Measurements from ENCODE around the gene OCSTAMP. TPM values are rescaled to one million over a fixed set of nuclear protein-coding genes. Genes with fewer than 3 reads are reported as not detected.

Gene OCSTAMP
- total RNA-seq, 1 experiment from 2014 or later: not detected

GRCh38 chr20:46570956-46571355 lies 20.5 kb upstream of the OCSTAMP start:
- H4K20me1 ChIP-seq (ENCODE audit: insufficient read depth, low read depth, low read length): no peaks in the 10 kb centered on the region
- H3K9me2 ChIP-seq (replicated peaks; ENCODE audit: insufficient read depth, low read length): no peaks in the 10 kb centered on the region
- no peaks in the 10 kb centered on the region for H3K36me3 ChIP-seq (ENCODE audit: insufficient read depth, low read length)
- H3K27me3 ChIP-seq (ENCODE audit: low read length): no peaks in the 10 kb centered on the region
- no peak for DNase-seq
- no peak overlapping the region for H3K4me3 ChIP-seq (ENCODE audit: low read length)
- no peaks in the 10 kb centered on the region for H3K9me3 ChIP-seq (ENCODE audit: low read length)
- no peaks in the 10 kb centered on the region for H3K79me2 ChIP-seq (ENCODE audit: low read length)
- H3K27ac ChIP-seq (ENCODE audit: low read length): no peak overlapping the region
- H3K4me2 ChIP-seq (ENCODE audit: low read depth, low read length, poor library complexity, severe bottlenecking): no peak overlapping the region
- H3K9ac ChIP-seq (ENCODE audit: low read length): no peak overlapping the region
- H3K4me1 ChIP-seq (ENCODE audit: low read length): no peaks in the 10 kb centered on the region
- no peak overlapping the region for H2AFZ ChIP-seq (ENCODE audit: low read length)

GRCh38 chr20:46569961-46570360 lies 19.5 kb upstream of the OCSTAMP start:
- Histone ChIP-seq H3K4me3 (ENCODE audit: low read length) (no peak overlapping the region), H3K9me3 (ENCODE audit: low read length) (no peaks in the 10 kb centered on the region), H3K4me1 (ENCODE audit: low read length) (no peaks in the 10 kb centered on the region), H3K27ac (ENCODE audit: low read length) (no peak overlapping the region), H4K20me1 (ENCODE audit: insufficient read depth, low read depth, low read length) (no peaks in the 10 kb centered on the region), H3K4me2 (ENCODE audit: low read depth, low read length, poor library complexity, severe bottlenecking) (no peak overlapping the region), H3K27me3 (ENCODE audit: low read length) (no peaks in the 10 kb centered on the region), H2AFZ (ENCODE audit: low read length) (no peak overlapping the region), H3K36me3 (ENCODE audit: insufficient read depth, low read length) (no peaks in the 10 kb centered on the region), H3K79me2 (ENCODE audit: low read length) (no peaks in the 10 kb centered on the region), H3K9me2 (replicated peaks; ENCODE audit: insufficient read depth, low read length) (no peaks in the 10 kb centered on the region), H3K9ac (ENCODE audit: low read length) (no peak overlapping the region)
- DNase-seq: no peak

GRCh38 chr20:46568570-46569129 lies 18.2 kb upstream of the OCSTAMP start:
- no peak for DNase-seq
- Histone ChIP-seq H3K9me3 (ENCODE audit: low read length) (no peaks in the 10 kb centered on the region), H2AFZ (ENCODE audit: low read length) (no peak overlapping the region), H3K9ac (ENCODE audit: low read length) (no peak overlapping the region), H3K4me2 (ENCODE audit: low read depth, low read length, poor library complexity, severe bottlenecking) (no peak overlapping the region), H3K36me3 (ENCODE audit: insufficient read depth, low read length) (no peaks in the 10 kb centered on the region), H4K20me1 (ENCODE audit: insufficient read depth, low read depth, low read length) (no peaks in the 10 kb centered on the region), H3K79me2 (ENCODE audit: low read length) (no peaks in the 10 kb centered on the region), H3K4me1 (ENCODE audit: low read length) (no peaks in the 10 kb centered on the region), H3K27ac (ENCODE audit: low read length) (no peak overlapping the region), H3K9me2 (replicated peaks; ENCODE audit: insufficient read depth, low read length) (no peaks in the 10 kb centered on the region), H3K27me3 (ENCODE audit: low read length) (no peaks in the 10 kb centered on the region), H3K4me3 (ENCODE audit: low read length) (no peak overlapping the region)

DNA sequence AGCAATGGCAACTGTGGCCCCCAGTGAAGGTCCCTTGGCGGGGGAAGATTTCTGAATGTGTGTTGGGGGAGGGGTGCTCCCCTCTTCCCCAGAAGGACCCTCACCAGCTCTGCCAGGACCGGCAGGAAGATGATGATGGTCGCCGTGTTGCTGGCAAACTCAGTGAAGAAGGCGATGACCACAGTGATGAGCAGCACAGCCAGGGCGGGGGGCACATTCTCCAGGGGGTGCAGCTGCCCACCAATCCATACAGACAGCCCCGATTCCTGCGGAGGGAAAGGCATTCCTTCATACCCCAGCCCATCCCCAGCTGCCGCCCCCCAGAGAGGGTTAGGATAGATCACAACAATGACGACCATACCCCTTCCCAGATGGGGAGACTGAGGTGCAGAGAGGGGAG lies 15.7 kb upstream of the OCSTAMP start:
- no peak for DNase-seq
- Histone ChIP-seq H3K4me1 (ENCODE audit: low read length) (peaks cover 4% of the 10 kb centered on the region), H3K79me2 (ENCODE audit: low read length) (no peaks in the 10 kb centered on the region), H2AFZ (ENCODE audit: low read length) (no peak overlapping the region), H3K9me2 (replicated peaks; ENCODE audit: insufficient read depth, low read length) (no peaks in the 10 kb centered on the region), H3K27me3 (ENCODE audit: low read length) (no peaks in the 10 kb centered on the region), H3K9ac (ENCODE audit: low read length) (no peak overlapping the region), H4K20me1 (ENCODE audit: insufficient read depth, low read depth, low read length) (no peaks in the 10 kb centered on the region), H3K27ac (ENCODE audit: low read length) (no peak overlapping the region), H3K36me3 (ENCODE audit: insufficient read depth, low read length) (no peaks in the 10 kb centered on the region), H3K9me3 (ENCODE audit: low read length) (no peaks in the 10 kb centered on the region), H3K4me2 (ENCODE audit: low read depth, low read length, poor library complexity, severe bottlenecking) (no peak overlapping the region), H3K4me3 (ENCODE audit: low read length) (no peak overlapping the region)

DNA sequence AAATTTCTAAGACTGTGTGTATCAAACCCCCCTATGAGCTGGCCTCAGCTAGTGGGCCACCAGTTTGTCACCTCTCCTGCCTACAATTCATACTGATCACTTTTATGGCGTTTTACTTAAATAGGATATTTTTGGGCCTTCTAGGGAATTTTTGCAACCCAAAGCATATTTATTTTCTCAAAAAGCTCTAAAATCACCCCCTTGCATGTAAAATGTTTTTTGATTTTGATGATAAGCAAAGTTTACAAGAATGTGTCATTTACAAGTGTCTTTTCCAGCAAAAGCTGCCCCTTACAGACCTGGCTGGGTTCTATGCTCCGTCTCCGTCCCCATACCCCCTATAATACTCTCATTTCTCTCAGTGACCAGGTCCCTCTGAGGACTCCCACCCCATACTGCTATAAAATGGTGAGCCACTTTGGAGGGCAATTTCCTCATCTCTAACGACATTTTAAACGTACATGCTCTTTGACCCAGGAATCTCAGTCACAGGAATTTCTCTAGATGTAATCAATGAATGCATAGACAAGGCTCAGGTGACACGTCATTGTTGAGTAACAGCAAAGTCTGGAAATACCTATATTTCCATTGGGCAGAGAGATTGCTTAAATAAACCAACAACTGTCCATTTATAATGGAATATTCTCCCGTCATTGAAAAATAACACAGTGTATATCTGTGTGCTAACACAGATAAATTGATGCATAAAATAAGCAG lies 13.9 kb upstream of the OCSTAMP start:
- H3K27ac ChIP-seq (ENCODE audit: low read length): no peak overlapping the region
- no peaks in the 10 kb centered on the region; the same call in 1 of the 2 replicates for H3K27me3 ChIP-seq (ENCODE audit: low read length)
- H4K20me1 ChIP-seq (ENCODE audit: insufficient read depth, low read depth, low read length): no peaks in the 10 kb centered on the region
- no peak overlapping the region for H3K9ac ChIP-seq (ENCODE audit: low read length)
- no peak overlapping the region for H3K4me3 ChIP-seq (ENCODE audit: low read length)
- DNase-seq: no peak
- no peaks in the 10 kb centered on the region for H3K9me2 ChIP-seq (replicated peaks; ENCODE audit: insufficient read depth, low read length)
- H3K4me2 ChIP-seq (ENCODE audit: low read depth, low read length, poor library complexity, severe bottlenecking): no peak overlapping the region
- no peaks in the 10 kb centered on the region for H3K79me2 ChIP-seq (ENCODE audit: low read length)
- H2AFZ ChIP-seq (ENCODE audit: low read length): no peak overlapping the region
- H3K36me3 ChIP-seq (ENCODE audit: insufficient read depth, low read length): no peaks in the 10 kb centered on the region
- H3K4me1 ChIP-seq (ENCODE audit: low read length): peaks cover 4% of the 10 kb centered on the region
- H3K9me3 ChIP-seq (ENCODE audit: low read length): no peaks in the 10 kb centered on the region

DNA sequence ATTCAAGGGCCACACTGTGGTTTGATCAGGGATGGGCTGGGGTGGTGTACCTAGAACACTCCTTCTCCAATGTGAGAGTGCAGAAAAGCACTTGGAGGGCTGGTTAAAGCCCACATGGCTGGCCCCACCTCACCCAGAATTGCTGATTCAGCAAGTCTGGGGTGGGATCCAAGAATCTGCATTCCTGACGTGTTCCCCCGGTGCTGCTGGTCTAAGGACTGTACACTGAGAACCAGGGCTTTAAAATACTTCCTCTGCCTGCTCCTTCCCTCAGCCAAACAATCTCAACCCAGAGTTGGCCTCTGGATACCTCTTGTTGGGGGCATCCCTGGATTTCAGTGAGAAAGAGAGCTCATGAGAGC lies 13.4 kb upstream of the OCSTAMP start:
- no peak for DNase-seq
- Histone ChIP-seq H3K4me2 (ENCODE audit: low read depth, low read length, poor library complexity, severe bottlenecking) (no peak overlapping the region), H2AFZ (ENCODE audit: low read length) (no peak overlapping the region)

DNA sequence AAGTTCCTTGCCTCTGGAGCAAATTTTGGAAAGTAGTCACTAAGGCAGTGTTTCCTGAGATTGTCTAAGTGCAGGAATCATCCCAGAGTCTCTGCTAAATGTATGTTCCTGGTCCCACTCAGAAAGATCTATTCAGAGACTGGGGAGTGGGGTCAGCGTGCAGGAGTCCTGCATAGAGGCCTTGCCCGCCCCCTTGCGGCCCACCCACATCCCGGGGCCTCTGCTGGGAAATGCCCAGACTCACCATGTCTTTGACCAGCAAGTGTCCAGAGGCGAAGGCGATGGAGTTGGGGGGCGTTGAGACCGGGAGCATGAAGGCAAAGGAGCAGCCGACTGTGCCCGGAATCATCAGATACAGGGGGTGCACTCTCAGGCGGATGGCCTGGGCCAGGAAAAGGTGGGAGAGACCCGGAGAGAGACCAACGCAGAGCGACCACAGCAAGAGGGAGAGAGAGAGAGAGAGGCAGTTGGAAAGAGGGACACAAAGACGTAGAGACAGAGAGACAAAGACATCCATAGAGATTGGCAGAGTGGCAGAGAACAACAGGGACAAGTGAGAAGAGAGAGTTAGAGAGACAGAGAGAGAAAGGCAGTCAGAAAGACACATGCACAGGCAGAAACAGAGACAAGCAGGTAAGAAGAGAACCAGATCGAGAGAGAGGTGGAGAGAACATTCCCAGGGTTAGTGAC lies 12.9 kb upstream of the OCSTAMP start:
- H3K9ac ChIP-seq (ENCODE audit: low read length): no peak overlapping the region
- H3K4me1 ChIP-seq (ENCODE audit: low read length): peaks cover 4% of the 10 kb centered on the region
- H3K4me3 ChIP-seq (ENCODE audit: low read length): no peak overlapping the region
- DNase-seq: no peak
- H2AFZ ChIP-seq (ENCODE audit: low read length): no peak overlapping the region
- no peak overlapping the region for H3K4me2 ChIP-seq (ENCODE audit: low read depth, low read length, poor library complexity, severe bottlenecking)
- H3K27ac ChIP-seq (ENCODE audit: low read length): no peak overlapping the region
- H3K9me3 ChIP-seq (ENCODE audit: low read length): no peaks in the 10 kb centered on the region
- H3K9me2 ChIP-seq (replicated peaks; ENCODE audit: insufficient read depth, low read length): no peaks in the 10 kb centered on the region
- no peaks in the 10 kb centered on the region for H3K79me2 ChIP-seq (ENCODE audit: low read length)
- H4K20me1 ChIP-seq (ENCODE audit: insufficient read depth, low read depth, low read length): no peaks in the 10 kb centered on the region
- H3K27me3 ChIP-seq (ENCODE audit: low read length): no peaks in the 10 kb centered on the region; the same call in 1 of the 2 replicates
- H3K36me3 ChIP-seq (ENCODE audit: insufficient read depth, low read length): no peaks in the 10 kb centered on the region

More for the DNA sequence above, 13.4 kb upstream of the OCSTAMP start:
- Histone ChIP-seq H3K36me3 (ENCODE audit: insufficient read depth, low read length) (no peaks in the 10 kb centered on the region), H3K9me3 (ENCODE audit: low read length) (no peaks in the 10 kb centered on the region), H3K9ac (ENCODE audit: low read length) (no peak overlapping the region), H4K20me1 (ENCODE audit: insufficient read depth, low read depth, low read length) (no peaks in the 10 kb centered on the region), H3K27ac (ENCODE audit: low read length) (no peak overlapping the region), H3K4me3 (ENCODE audit: low read length) (no peak overlapping the region), H3K9me2 (replicated peaks; ENCODE audit: insufficient read depth, low read length) (no peaks in the 10 kb centered on the region), H3K79me2 (ENCODE audit: low read length) (no peaks in the 10 kb centered on the region), H3K27me3 (ENCODE audit: low read length) (no peaks in the 10 kb centered on the region; the same call in 1 of the 2 replicates), H3K4me1 (ENCODE audit: low read length) (peaks cover 4% of the 10 kb centered on the region)

- Histone ChIP-seq H3K9me2 (replicated peaks; ENCODE audit: insufficient read depth, low read length) (no peaks in the 10 kb centered on the region), H3K36me3 (ENCODE audit: insufficient read depth, low read length) (no peaks in the 10 kb centered on the region), H2AFZ (ENCODE audit: low read length) (no peak overlapping the region), H3K4me2 (ENCODE audit: low read depth, low read length, poor library complexity, severe bottlenecking) (no peak overlapping the region), H3K79me2 (ENCODE audit: low read length) (no peaks in the 10 kb centered on the region), H3K9me3 (ENCODE audit: low read length) (no peaks in the 10 kb centered on the region), H4K20me1 (ENCODE audit: insufficient read depth, low read depth, low read length) (no peaks in the 10 kb centered on the region), H3K9ac (ENCODE audit: low read length) (no peak overlapping the region), H3K4me3 (ENCODE audit: low read length) (no peak overlapping the region), H3K4me1 (ENCODE audit: low read length) (peaks cover 4% of the 10 kb centered on the region), H3K27me3 (ENCODE audit: low read length) (no peaks in the 10 kb centered on the region; the same call in 1 of the 2 replicates), H3K27ac (ENCODE audit: low read length) (no peak overlapping the region)
- peak; percentile 89 for DNase-seq
Measured at GRCh38 chr20:46562373-46563169, 12.1 kb upstream of the OCSTAMP start.

All from Karpas-422 (cell line).